ENCODE results near the gene TSC22D2. TPM values are rescaled to one million over a fixed set of nuclear protein-coding genes. Genes with fewer than 3 reads are reported as not detected.

The TSC22D2 gene
- total RNA-seq, 1 donor from 2014 or later: 16.0 TPM

GRCh38 chr3:150446470-150446977 is 38.4 kb downstream of the TSC22D2 start:
- no peak overlapping the region for H3K4me3 ChIP-seq (ENCODE audit: low read depth, low read length)
- no peak for TF ChIP-seq CTCF (conservative IDR thresholded peaks at IDR 0.05; ENCODE audit: low read depth, low read length)
- no peak for DNase-seq (ENCODE audit: low read depth)

- no peak for DNase-seq (ENCODE audit: low read depth)
- TF ChIP-seq CTCF (conservative IDR thresholded peaks at IDR 0.05; ENCODE audit: low read depth, low read length): no peak
- no peak overlapping the region for H3K4me3 ChIP-seq (ENCODE audit: low read depth, low read length)
Measured at GRCh38 chr3:150447084-150447483, 39.0 kb downstream of the TSC22D2 start.

- no peak for DNase-seq (ENCODE audit: low read depth)
- no peak overlapping the region for H3K4me3 ChIP-seq (ENCODE audit: low read depth, low read length)
- TF ChIP-seq CTCF (conservative IDR thresholded peaks at IDR 0.05; ENCODE audit: low read depth, low read length): no peak
Measured at GRCh38 chr3:150447631-150448465, 39.8 kb downstream of the TSC22D2 start.

GRCh38 chr3:150449169-150449721 is 41.1 kb downstream of the TSC22D2 start:
- TF ChIP-seq CTCF (conservative IDR thresholded peaks at IDR 0.05; ENCODE audit: low read depth, low read length): no peak
- no peak for DNase-seq (ENCODE audit: low read depth)
- H3K4me3 ChIP-seq (ENCODE audit: low read depth, low read length): no peak overlapping the region

- DNase-seq (ENCODE audit: low read depth): no peak
- H3K4me3 ChIP-seq (ENCODE audit: low read depth, low read length): no peak overlapping the region
- no peak for TF ChIP-seq CTCF (conservative IDR thresholded peaks at IDR 0.05; ENCODE audit: low read depth, low read length)
Measured at GRCh38 chr3:150450916-150451315, 42.8 kb downstream of the TSC22D2 start.

GRCh38 chr3:150451329-150452048 is 43.4 kb downstream of the TSC22D2 start:
- DNase-seq (ENCODE audit: low read depth): no peak
- no peak overlapping the region for H3K4me3 ChIP-seq (ENCODE audit: low read depth, low read length)
- no peak for TF ChIP-seq CTCF (conservative IDR thresholded peaks at IDR 0.05; ENCODE audit: low read depth, low read length)

Data from epithelial cell of proximal tubule (primary cell).